Neural progenitor cell (in vitro differentiated cells): ENCODE results near the gene AQP5. TPM values are rescaled to one million over a fixed set of nuclear protein-coding genes. Genes with fewer than 3 reads are reported as not detected.

Experiments
- DNase-seq: peaks from one replicate; pipeline ENCODE4 v3.0.0-alpha.2; 2016; ENCODE audit warnings: low spot score
- H2AFZ ChIP-seq: fragments of 200-600 bp; sonication (generic); replicated peaks from 2 replicates; pipeline ENCODE4 v1.6.1; 2016; ENCODE audit warnings: antibody characterized with exemption
- H3F3A ChIP-seq: fragments of 200-600 bp; sonication (generic); 2 replicates; pipeline ENCODE4 v1.6.1; 2016; ENCODE audit warnings: antibody characterized with exemption, low read depth
- H3K27ac ChIP-seq: fragments of 200-600 bp; sonication (generic); 2 replicates; pipeline ENCODE4 v1.5.1; 2016; ENCODE audit warnings: mild to moderate bottlenecking
- H3K27me3 ChIP-seq: fragments of 200-600 bp; sonication (generic); 2 replicates; pipeline ENCODE4 v1.6.1; 2016; ENCODE audit warnings: mild to moderate bottlenecking, moderate library complexity
- H3K36me3 ChIP-seq: fragments of 200-600 bp; sonication (generic); 2 replicates; pipeline ENCODE4 v1.5.1; 2016
- H3K4me1 ChIP-seq: fragments of 200-600 bp; sonication (generic); 2 replicates; pipeline ENCODE4 v1.6.1; 2016; ENCODE audit warnings: mixed run types
- H3K4me2 ChIP-seq: fragments of 200-600 bp; sonication (generic); 2 replicates; pipeline ENCODE4 v1.6.1; 2016
- H3K4me3 ChIP-seq: fragments of 200-600 bp; sonication (generic); 2 replicates; pipeline ENCODE4 v1.5.1; 2016
- H3K79me2 ChIP-seq: fragments of 200-600 bp; sonication (generic); 2 replicates; pipeline ENCODE4 v1.6.1; 2016; ENCODE audit warnings: low read depth
- H3K9ac ChIP-seq: fragments of 200-600 bp; sonication (generic); 2 replicates; pipeline ENCODE4 v1.6.1; 2016
- H3K9me3 ChIP-seq: fragments of 200-600 bp; sonication (generic); 2 replicates; pipeline ENCODE4 v1.5.1; 2016; ENCODE audit warnings: low read depth
- H4K20me1 ChIP-seq: fragments of 200-600 bp; sonication (generic); 2 replicates; pipeline ENCODE4 v1.6.1; 2016; ENCODE audit warnings: low read depth
- H3K27ac Mint-ChIP-seq: 3 replicates; pipeline ENCODE4 v1.8.0; 2021; ENCODE audit warnings: mixed read lengths
- H3K27me3 Mint-ChIP-seq: 2 replicates; pipeline ENCODE4 v1.8.0; 2022; ENCODE audit warnings: low read depth, mild to moderate bottlenecking, inconsistent platforms, moderate library complexity, mixed read lengths; ENCODE audit not compliant: insufficient read depth
- H3K36me3 Mint-ChIP-seq: 3 replicates; pipeline ENCODE4 v1.8.0; 2021; ENCODE audit warnings: mixed read lengths
- H3K4me1 Mint-ChIP-seq: 3 replicates; pipeline ENCODE4 v1.8.0; 2021; ENCODE audit warnings: mixed read lengths
- H3K4me3 Mint-ChIP-seq: 3 replicates; pipeline ENCODE4 v1.8.0; 2021; ENCODE audit warnings: mild to moderate bottlenecking, moderate library complexity, mixed read lengths
- H3K9me3 Mint-ChIP-seq: 3 replicates; pipeline ENCODE4 v1.8.0; 2020; ENCODE audit warnings: mixed read lengths
- CTCF ChIP-seq: fragments of 200-600 bp; sonication (generic); IDR thresholded peaks from 2 replicates; pipeline ENCODE4 v1.5.1; 2017; ENCODE audit warnings: antibody characterized with exemption, mild to moderate bottlenecking
- EZH2 ChIP-seq: fragments of 200-600 bp; sonication (generic); IDR thresholded peaks from 2 replicates; pipeline ENCODE4 v1.6.1; 2017; ENCODE audit warnings: antibody characterized with exemption, mild to moderate bottlenecking, moderate library complexity
- EZH2phosphoT487 ChIP-seq: fragments of 200-600 bp; sonication (generic); IDR thresholded peaks from 2 replicates; pipeline ENCODE4 v1.6.1; 2017; ENCODE audit warnings: antibody characterized with exemption
- total RNA-seq: library from RNA; depleted of rRNA; stranded (reverse); fragments of >200 nt; gene quantifications from 2 replicates; pipeline ENCODE4 v1.2.3, GENCODE V29; 2015; ENCODE audit warnings: low replicate concordance

AQP5 gene
- total RNA-seq, 1 donor from 2014 or later, result not detected

GRCh38 chr12:49976557-49976956 lies 14.9 kb downstream of the AQP5 start:
- Histone ChIP-seq H3K27ac (no peak overlapping the region), H3K4me1 (peaks cover 26% of the 10 kb centered on the region), H4K20me1 (peaks cover 7% of the 10 kb centered on the region), H2AFZ (no peak overlapping the region), H3K9me3 (no peaks in the 10 kb centered on the region), H3K36me3 (no peaks in the 10 kb centered on the region), H3K27me3 (peaks cover 1% of the 10 kb centered on the region), H3K9ac (no peak overlapping the region), H3K79me2 (no peaks in the 10 kb centered on the region), H3F3A (peaks cover 13% of the 10 kb centered on the region), H3K4me3 (no peak overlapping the region), H3K4me2 (no peak overlapping the region)
- Mint-ChIP-seq H3K27ac (no peak overlapping the region), H3K27me3 (peaks cover 12% of the 10 kb centered on the region), H3K4me1 (peaks cover 43% of the 10 kb centered on the region), H3K9me3 (no peaks in the 10 kb centered on the region), H3K4me3 (peak overlapping the region; percentile 18), H3K36me3 (no peaks in the 10 kb centered on the region)
- TF ChIP-seq EZH2phosphoT487 (no peak), CTCF (no peak), EZH2 (no peak)
- no peak for DNase-seq

- no peak overlapping the region for H3K4me3 ChIP-seq
- H3K4me1 Mint-ChIP-seq, result peaks cover 39% of the 10 kb centered on the region
- no peak overlapping the region for H3K27ac ChIP-seq
- no peaks in the 10 kb centered on the region for H3K9me3 Mint-ChIP-seq
- H3K27ac Mint-ChIP-seq, result peak overlapping the region; percentile 9
- H2AFZ ChIP-seq, result no peak overlapping the region
- H3K36me3 ChIP-seq, result no peaks in the 10 kb centered on the region
- no peak overlapping the region for H3K4me2 ChIP-seq
- H3K4me3 Mint-ChIP-seq, result peak overlapping the region; percentile 57
- H3K4me1 ChIP-seq, result peaks cover 26% of the 10 kb centered on the region
- no peaks in the 10 kb centered on the region for H3K27me3 ChIP-seq
- no peak for DNase-seq
- H3K79me2 ChIP-seq, result no peaks in the 10 kb centered on the region
- TF ChIP-seq EZH2 (no peak), CTCF (no peak), EZH2phosphoT487 (no peak)
- H3K27me3 Mint-ChIP-seq, result peaks cover 11% of the 10 kb centered on the region
- peaks cover 7% of the 10 kb centered on the region for H4K20me1 ChIP-seq
- H3K36me3 Mint-ChIP-seq, result no peaks in the 10 kb centered on the region
- no peak overlapping the region for H3K9ac ChIP-seq
- no peaks in the 10 kb centered on the region for H3K9me3 ChIP-seq
- peaks cover 13% of the 10 kb centered on the region for H3F3A ChIP-seq
Observed at GRCh38 chr12:49978125-49978524, 16.5 kb downstream of the AQP5 start.

- Histone ChIP-seq H3K79me2 (no peaks in the 10 kb centered on the region), H3K9ac (no peak overlapping the region), H2AFZ (no peak overlapping the region), H3K4me2 (no peak overlapping the region), H3K4me3 (no peak overlapping the region), H3K4me1 (peaks cover 32% of the 10 kb centered on the region), H3K27ac (no peak overlapping the region), H3K9me3 (no peaks in the 10 kb centered on the region), H4K20me1 (peaks cover 12% of the 10 kb centered on the region), H3K36me3 (no peaks in the 10 kb centered on the region), H3K27me3 (no peaks in the 10 kb centered on the region), H3F3A (peaks cover 19% of the 10 kb centered on the region)
- Mint-ChIP-seq H3K36me3 (no peaks in the 10 kb centered on the region), H3K4me3 (peak overlapping the region; percentile 44), H3K27me3 (peaks cover 11% of the 10 kb centered on the region), H3K27ac (peak overlapping the region; percentile 9), H3K4me1 (peaks cover 47% of the 10 kb centered on the region), H3K9me3 (no peaks in the 10 kb centered on the region)
- no peak for DNase-seq
- no peak for TF ChIP-seq EZH2phosphoT487
- TF ChIP-seq CTCF, result no peak
- TF ChIP-seq EZH2, result no peak
Observed at GRCh38 chr12:49979016-49979586, 17.4 kb downstream of the AQP5 start.
